SK-N-SH (cell line): ENCODE data around the gene TTC7B. TPM values are rescaled to one million over a fixed set of nuclear protein-coding genes. Genes with fewer than 3 reads are reported as not detected.

Experiments used
- CTCF ChIA-PET: fragments of 300-600, 350-600 bp; formaldehyde crosslinking; extraction: SDS; loops from one replicate; lab custom pipeline; 2021; lab: Yijun Ruan, JAX
- POLR2A ChIA-PET: fragments of 350-600 bp; sonication (Branson Sonifier 250); formaldehyde crosslinking; extraction: SDS; loops from one replicate; lab custom pipeline; 2020; ENCODE audit warnings: antibody characterized with exemption, inconsistent platforms; lab: Yijun Ruan, JAX
- DNase-seq: peaks from one replicate; pipeline ENCODE4 v3.0.0; 2012
- H2AFZ ChIP-seq: fragments of 200-600 bp; sonication (generic); 2 replicates; pipeline ENCODE4 v1.8.1; 2016; ENCODE audit warnings: antibody characterized with exemption, mild to moderate bottlenecking, low read depth
- H3F3A ChIP-seq: fragments of 200-600 bp; sonication (generic); replicated peaks from 2 replicates; pipeline ENCODE3; 2016; ENCODE audit warnings: antibody characterized with exemption, mild to moderate bottlenecking; ENCODE audit not compliant: insufficient read depth
- H3K27ac ChIP-seq, 2 experiments: fragments of 200-500 bp in 1 of 2; fragments of 200-600 bp in 1 of 2; sonication (Bioruptor generic) in 1 of 2; sonication (generic), shearing (Covaris generic) in 1 of 2; 2 replicates each; pipeline versions ENCODE4 v1.5.1 to v1.6.1; 2014 to 2016; ENCODE audit warnings: low read depth in 2 of 2, inconsistent platforms in 1 of 2, low read length in 1 of 2, mild to moderate bottlenecking in 1 of 2, mixed read lengths in 1 of 2
- H3K27me3 ChIP-seq: fragments of 200-600 bp; sonication (generic), shearing (Covaris generic); 2 replicates; pipeline ENCODE4 v1.6.1; 2016; ENCODE audit warnings: mixed run types; ENCODE audit not compliant: insufficient read depth
- H3K36me3 ChIP-seq, 2 experiments: fragments of 200-500 bp in 1 of 2; fragments of 200-600 bp in 1 of 2; sonication (Bioruptor generic) in 1 of 2; sonication (generic) in 1 of 2; replicated peaks in 1 of 2; 2 replicates each; pipeline versions ENCODE3 to v1.5.1; 2014 to 2016; ENCODE audit warnings: low read length in 1 of 2, mild to moderate bottlenecking in 1 of 2; ENCODE audit not compliant: insufficient read depth in 2 of 2, control insufficient read depth in 1 of 2
- H3K4me1 ChIP-seq, 2 experiments: fragments of 200-500 bp in 1 of 2; fragments of 200-600 bp in 1 of 2; sonication (Bioruptor generic) in 1 of 2; sonication (generic), shearing (Covaris generic) in 1 of 2; 2 replicates each; pipeline versions ENCODE4 v1.5.1 to v1.6.1; 2014 to 2016; ENCODE audit warnings: low read depth in 1 of 2, low read length in 1 of 2, mixed run types in 1 of 2; ENCODE audit not compliant: insufficient read depth in 2 of 2, control insufficient read depth in 1 of 2
- H3K4me2 ChIP-seq: fragments of 200-600 bp; sonication (generic), shearing (Covaris generic); 2 replicates; pipeline ENCODE4 v1.6.1; 2017; ENCODE audit warnings: mixed run types
- H3K4me3 ChIP-seq, 2 experiments: fragments of 200-500 bp in 1 of 2; fragments of 200-600 bp in 1 of 2; sonication (Bioruptor generic) in 1 of 2; sonication (generic), shearing (Covaris generic) in 1 of 2; 2 replicates each; pipeline versions ENCODE4 v1.5.1 to v1.8.1; 2014 to 2016; ENCODE audit warnings: low read depth in 2 of 2, inconsistent platforms in 1 of 2, low read length in 1 of 2, mild to moderate bottlenecking in 1 of 2, mixed read lengths in 1 of 2, moderate library complexity in 1 of 2
- H3K79me2 ChIP-seq: fragments of 200-600 bp; sonication (generic); 2 replicates; pipeline ENCODE4 v1.8.1; 2017; ENCODE audit warnings: mild to moderate bottlenecking; ENCODE audit not compliant: insufficient read depth
- H3K9ac ChIP-seq: fragments of 200-600 bp; sonication (generic); 2 replicates; pipeline ENCODE4 v1.6.1; 2017; ENCODE audit warnings: mixed run types
- H3K9me2 ChIP-seq: fragments of 200-600 bp; sonication (generic); 2 replicates; pipeline ENCODE4 v1.6.1; 2017; ENCODE audit warnings: mixed run types
- H3K9me3 ChIP-seq: fragments of 200-600 bp; sonication (generic); 2 replicates; pipeline ENCODE4 v1.6.1; 2017; ENCODE audit warnings: mixed run types, mild to moderate bottlenecking, moderate library complexity
- H4K20me1 ChIP-seq: fragments of 200-600 bp; sonication (generic); 2 replicates; pipeline ENCODE4 v1.6.1; 2017; ENCODE audit warnings: mild to moderate bottlenecking, mixed run types; ENCODE audit not compliant: insufficient read depth
- FOXJ3 ChIP-seq: sonication (generic); formaldehyde crosslinking; IDR thresholded peaks from 2 replicates; pipeline ENCODE4 v1.5.1; 2020; ENCODE audit warnings: mild to moderate bottlenecking, missing genetic modification reagents
- GATA2 ChIP-seq: sonication (generic); formaldehyde crosslinking; IDR thresholded peaks from 2 replicates; pipeline ENCODE4 v1.5.0; 2020; ENCODE audit warnings: mild to moderate bottlenecking, missing genetic modification reagents
- JUND ChIP-seq: IDR thresholded peaks from 2 replicates; pipeline ENCODE4 v1.4.0; 2012
- POLR2AphosphoS5 ChIP-seq: IDR thresholded peaks from 2 replicates; pipeline ENCODE4 v1.6.1; 2012; ENCODE audit warnings: low read depth, low read length
- RXRA ChIP-seq: IDR thresholded peaks from 2 replicates; pipeline ENCODE4 v1.4.0; 2012; ENCODE audit warnings: low read depth, mild to moderate bottlenecking, borderline replicate concordance
- WGBS: methylation state at CpG from one replicate; pipeline ENCODE4 v1.1.6; 2017; ENCODE audit warnings: low lambda C conversion rate; 5-methylcytosine and 5-hydroxymethylcytosine counted together
- polyA plus RNA-seq, 3 experiments: library from polyadenylated mRNA; depleted of rRNA; stranded (reverse); fragments of >200 nt; gene quantifications; 2 replicates each; pipeline ENCODE4 v1.2.3, GENCODE V29; 2012
- TF ChIP-seq, protein P1 (sequence below): fragments of 200-600 bp; sonication (generic); IDR thresholded peaks from 2 replicates; pipeline ENCODE4 v1.6.1; 2017; ENCODE audit warnings: antibody characterized with exemption, mild to moderate bottlenecking, moderate library complexity
- TF ChIP-seq, protein P2 (sequence below): IDR thresholded peaks from 2 replicates; pipeline ENCODE4 v1.4.0; 2012; ENCODE audit warnings: low read depth, borderline replicate concordance
- TF ChIP-seq, protein P3 (sequence below): IDR thresholded peaks from 2 replicates; pipeline ENCODE4 v1.6.1; 2012; ENCODE audit warnings: mild to moderate bottlenecking, low read depth, low read length, moderate library complexity

Gene TTC7B
- polyA plus RNA-seq, 1 of the 3 experiments (the other 2 are of a cell fraction) = 43.1 TPM

DNA sequence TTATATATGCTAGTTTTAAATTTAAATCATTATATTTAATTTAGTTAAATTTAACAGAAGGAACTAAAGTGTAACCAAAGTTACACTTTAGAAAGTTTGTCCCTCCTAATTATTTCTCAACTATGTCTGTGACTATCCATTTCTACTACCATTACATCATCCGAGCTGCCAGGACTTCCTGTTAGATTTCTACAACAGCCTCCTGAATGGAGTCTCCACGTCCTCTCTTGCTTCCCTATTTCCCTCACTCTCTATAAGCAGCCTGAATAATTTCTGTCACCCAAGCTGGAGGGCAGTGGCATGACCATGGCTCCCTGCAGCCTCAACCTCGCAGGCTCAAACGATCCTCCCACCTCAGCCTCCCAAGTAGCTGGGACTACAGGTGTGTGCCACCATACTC lies 84.1 kb downstream of the TTC7B start:
- no peak overlapping the region for H3K27ac ChIP-seq
- H3K79me2 ChIP-seq = no peaks in the 10 kb centered on the region
- POLR2A ChIA-PET = no interaction called here
- H3K4me3 ChIP-seq = no peak overlapping the region
- TF ChIP-seq JUND = no peak
- TF ChIP-seq, protein P1, sequence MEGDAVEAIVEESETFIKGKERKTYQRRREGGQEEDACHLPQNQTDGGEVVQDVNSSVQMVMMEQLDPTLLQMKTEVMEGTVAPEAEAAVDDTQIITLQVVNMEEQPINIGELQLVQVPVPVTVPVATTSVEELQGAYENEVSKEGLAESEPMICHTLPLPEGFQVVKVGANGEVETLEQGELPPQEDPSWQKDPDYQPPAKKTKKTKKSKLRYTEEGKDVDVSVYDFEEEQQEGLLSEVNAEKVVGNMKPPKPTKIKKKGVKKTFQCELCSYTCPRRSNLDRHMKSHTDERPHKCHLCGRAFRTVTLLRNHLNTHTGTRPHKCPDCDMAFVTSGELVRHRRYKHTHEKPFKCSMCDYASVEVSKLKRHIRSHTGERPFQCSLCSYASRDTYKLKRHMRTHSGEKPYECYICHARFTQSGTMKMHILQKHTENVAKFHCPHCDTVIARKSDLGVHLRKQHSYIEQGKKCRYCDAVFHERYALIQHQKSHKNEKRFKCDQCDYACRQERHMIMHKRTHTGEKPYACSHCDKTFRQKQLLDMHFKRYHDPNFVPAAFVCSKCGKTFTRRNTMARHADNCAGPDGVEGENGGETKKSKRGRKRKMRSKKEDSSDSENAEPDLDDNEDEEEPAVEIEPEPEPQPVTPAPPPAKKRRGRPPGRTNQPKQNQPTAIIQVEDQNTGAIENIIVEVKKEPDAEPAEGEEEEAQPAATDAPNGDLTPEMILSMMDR = no peak
- no peak overlapping the region for H3K9ac ChIP-seq
- H3K27me3 ChIP-seq = no peaks in the 10 kb centered on the region
- H2AFZ ChIP-seq = no peak overlapping the region
- H3K9me3 ChIP-seq = no peaks in the 10 kb centered on the region
- no peaks in the 10 kb centered on the region for H3K4me1 ChIP-seq
- H4K20me1 ChIP-seq = no peaks in the 10 kb centered on the region
- H3K9me2 ChIP-seq = no peaks in the 10 kb centered on the region
- no peaks in the 10 kb centered on the region for H3K36me3 ChIP-seq
- no peak for DNase-seq
- no peak overlapping the region for H3K4me2 ChIP-seq
- H3F3A ChIP-seq = no peaks in the 10 kb centered on the region
- 88% methylated on average over 4 of the region's 4 CpGs for WGBS
- CTCF ChIA-PET = interaction anchor here (1.2 kb wide), 1 partner anchor 33 kb away, joined by 3 read pairs; no protein-coding TSS in a partner anchor

DNA sequence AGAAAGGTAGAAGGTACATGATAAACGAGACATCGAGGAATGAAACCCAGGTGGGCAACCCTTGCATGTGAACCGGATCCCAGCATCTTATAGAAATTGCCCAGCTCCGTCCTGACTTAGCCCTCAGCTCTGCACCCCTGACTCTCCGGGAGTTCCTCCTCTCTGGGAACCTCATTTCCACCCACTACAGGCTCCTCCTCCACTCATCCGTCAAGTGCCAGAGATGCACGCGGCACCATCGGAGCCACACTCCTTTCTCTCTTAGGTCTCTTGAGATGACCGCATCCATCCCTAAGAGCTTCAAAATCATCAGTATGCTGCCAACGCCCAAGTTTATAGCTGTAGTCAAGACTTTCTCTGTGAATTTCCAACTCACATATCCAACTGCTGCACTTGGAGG lies 84.7 kb downstream of the TTC7B start:
- CTCF ChIA-PET = interaction anchor here (1.3 kb wide), 2 partner anchors 10 to 29 kb away, joined by 4 to 6 read pairs; no protein-coding TSS in a partner anchor
- TF ChIP-seq, protein P2, sequence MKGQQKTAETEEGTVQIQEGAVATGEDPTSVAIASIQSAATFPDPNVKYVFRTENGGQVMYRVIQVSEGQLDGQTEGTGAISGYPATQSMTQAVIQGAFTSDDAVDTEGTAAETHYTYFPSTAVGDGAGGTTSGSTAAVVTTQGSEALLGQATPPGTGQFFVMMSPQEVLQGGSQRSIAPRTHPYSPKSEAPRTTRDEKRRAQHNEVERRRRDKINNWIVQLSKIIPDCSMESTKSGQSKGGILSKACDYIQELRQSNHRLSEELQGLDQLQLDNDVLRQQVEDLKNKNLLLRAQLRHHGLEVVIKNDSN = no peak
- TF ChIP-seq, all 33 proteins: peak for 0

DNA sequence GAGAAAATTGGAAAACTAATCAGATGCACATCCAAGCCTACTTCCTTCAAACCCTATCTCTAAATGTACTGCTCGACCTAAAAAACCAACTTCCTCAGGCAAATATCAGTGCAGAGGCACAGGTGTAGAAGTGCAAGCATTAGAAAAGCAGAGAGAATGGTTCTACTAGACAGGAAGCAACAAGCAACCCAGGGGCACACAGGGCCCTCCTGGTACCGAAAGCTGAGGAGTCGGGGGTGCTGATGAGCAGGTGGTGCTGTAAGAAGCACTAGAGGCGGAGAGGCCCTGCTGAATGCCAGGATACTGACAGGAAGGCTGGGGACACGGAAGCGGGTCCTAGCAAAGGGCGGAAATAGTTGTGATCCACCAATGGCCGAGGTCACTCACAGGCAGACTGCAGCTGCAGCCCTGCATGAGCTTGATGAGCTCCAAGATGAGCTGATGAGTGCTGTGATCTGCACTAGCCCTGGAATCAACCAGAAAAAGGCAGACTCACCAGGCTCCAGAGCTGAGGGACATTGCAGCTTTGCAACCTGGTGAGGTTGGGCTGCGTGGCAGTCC lies 85.9 kb downstream of the TTC7B start:
- H3K4me2 ChIP-seq = no peak overlapping the region
- H2AFZ ChIP-seq = no peak overlapping the region
- no peaks in the 10 kb centered on the region for H3K9me3 ChIP-seq
- no peaks in the 10 kb centered on the region for H3K9me2 ChIP-seq
- H3K36me3 ChIP-seq = no peaks in the 10 kb centered on the region
- WGBS = 94% methylated on average over 9 of the region's 9 CpGs
- no peaks in the 10 kb centered on the region for H3K27me3 ChIP-seq
- H3K9ac ChIP-seq = no peak overlapping the region
- H3K4me1 ChIP-seq = no peaks in the 10 kb centered on the region
- ChIA-PET CTCF (interaction anchor here (1.3 kb wide), 2 partner anchors 9 to 30 kb away, joined by 4 to 6 read pairs; no protein-coding TSS in a partner anchor), POLR2A (no interaction called here)
- H3F3A ChIP-seq = no peaks in the 10 kb centered on the region
- no peak overlapping the region for H3K27ac ChIP-seq
- H3K4me3 ChIP-seq = no peak overlapping the region
- no peaks in the 10 kb centered on the region for H3K79me2 ChIP-seq
- DNase-seq = no peak
- no peaks in the 10 kb centered on the region for H4K20me1 ChIP-seq
- TF ChIP-seq RXRA (no peak), GATA2 (CRISPR knock-in tag) (no peak), POLR2AphosphoS5 (no peak), FOXJ3 (CRISPR knock-in tag) (no peak)
- TF ChIP-seq, protein P1 = no peak
- TF ChIP-seq, protein P2 = no peak
- TF ChIP-seq, protein P3, sequence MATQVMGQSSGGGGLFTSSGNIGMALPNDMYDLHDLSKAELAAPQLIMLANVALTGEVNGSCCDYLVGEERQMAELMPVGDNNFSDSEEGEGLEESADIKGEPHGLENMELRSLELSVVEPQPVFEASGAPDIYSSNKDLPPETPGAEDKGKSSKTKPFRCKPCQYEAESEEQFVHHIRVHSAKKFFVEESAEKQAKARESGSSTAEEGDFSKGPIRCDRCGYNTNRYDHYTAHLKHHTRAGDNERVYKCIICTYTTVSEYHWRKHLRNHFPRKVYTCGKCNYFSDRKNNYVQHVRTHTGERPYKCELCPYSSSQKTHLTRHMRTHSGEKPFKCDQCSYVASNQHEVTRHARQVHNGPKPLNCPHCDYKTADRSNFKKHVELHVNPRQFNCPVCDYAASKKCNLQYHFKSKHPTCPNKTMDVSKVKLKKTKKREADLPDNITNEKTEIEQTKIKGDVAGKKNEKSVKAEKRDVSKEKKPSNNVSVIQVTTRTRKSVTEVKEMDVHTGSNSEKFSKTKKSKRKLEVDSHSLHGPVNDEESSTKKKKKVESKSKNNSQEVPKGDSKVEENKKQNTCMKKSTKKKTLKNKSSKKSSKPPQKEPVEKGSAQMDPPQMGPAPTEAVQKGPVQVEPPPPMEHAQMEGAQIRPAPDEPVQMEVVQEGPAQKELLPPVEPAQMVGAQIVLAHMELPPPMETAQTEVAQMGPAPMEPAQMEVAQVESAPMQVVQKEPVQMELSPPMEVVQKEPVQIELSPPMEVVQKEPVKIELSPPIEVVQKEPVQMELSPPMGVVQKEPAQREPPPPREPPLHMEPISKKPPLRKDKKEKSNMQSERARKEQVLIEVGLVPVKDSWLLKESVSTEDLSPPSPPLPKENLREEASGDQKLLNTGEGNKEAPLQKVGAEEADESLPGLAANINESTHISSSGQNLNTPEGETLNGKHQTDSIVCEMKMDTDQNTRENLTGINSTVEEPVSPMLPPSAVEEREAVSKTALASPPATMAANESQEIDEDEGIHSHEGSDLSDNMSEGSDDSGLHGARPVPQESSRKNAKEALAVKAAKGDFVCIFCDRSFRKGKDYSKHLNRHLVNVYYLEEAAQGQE = no peak

More for the DNA sequence above, 84.7 kb downstream of the TTC7B start:
- 95% methylated on average over 11 of the region's 11 CpGs for WGBS
- no peak overlapping the region for H3K4me2 ChIP-seq
- no peak overlapping the region for H3K27ac ChIP-seq
- H3K9me3 ChIP-seq = no peaks in the 10 kb centered on the region
- no peak overlapping the region for H3K4me3 ChIP-seq
- no peak for DNase-seq
- no peaks in the 10 kb centered on the region for H3F3A ChIP-seq
- H3K36me3 ChIP-seq = no peaks in the 10 kb centered on the region
- no peaks in the 10 kb centered on the region for H3K4me1 ChIP-seq
- no peaks in the 10 kb centered on the region for H3K27me3 ChIP-seq
- H3K79me2 ChIP-seq = no peaks in the 10 kb centered on the region
- H2AFZ ChIP-seq = no peak overlapping the region
- H3K9me2 ChIP-seq = no peaks in the 10 kb centered on the region
- no peaks in the 10 kb centered on the region for H4K20me1 ChIP-seq
- no peak overlapping the region for H3K9ac ChIP-seq
- POLR2A ChIA-PET = no interaction called here
